Left ventricle myocardium superior (tissue), 1 donor: ENCODE results near the gene MRPL39. TPM values are rescaled to one million over a fixed set of nuclear protein-coding genes. Genes with fewer than 3 reads are reported as not detected.

Experiments used
- ATAC-seq: fragments of 200-7000 bp; cut with Tn5 transposase; one replicate; pipeline ENCODE4 v1.9.1; 2020; ENCODE audit warnings: mild to moderate bottlenecking, moderate library complexity
- DNase-seq: peaks from one replicate; pipeline ENCODE4 v3.0.0-alpha.2; 2020
- intact Hi-C: fragments of 100-400 bp; cut with micrococcal nuclease; formaldehyde crosslinking; loops from one replicate; pipeline ENCODE4 v1.11.0; 2022
- total RNA-seq: library from RNA; stranded (reverse); fragmentation: NEBNext Ultra II Directional; extraction: Animal tissue kit (Norgen Biotek cat#: 25700); gene quantifications from one replicate; pipeline ENCODE4 v1.2.1, GENCODE V29; 2021
- donor health status: DM: no; HTN: yes; CAD: no; lungs with severe emphysema.

MRPL39 gene
- total RNA-seq, 1 donor from 2014 or later = 61.3 TPM

GRCh38 chr21:25573409-25574206, 33.7 kb downstream of the MRPL39 start:
- intact Hi-C loops = no loop called here
- ATAC-seq (no peak), DNase-seq (no peak)

- intact Hi-C loops = no loop called here
- DNase-seq = no peak
- no peak for ATAC-seq
Observed at GRCh38 chr21:25572861-25573310, 34.4 kb downstream of the MRPL39 start.

- no peak for DNase-seq
- no peak for ATAC-seq
- intact Hi-C loops = no loop called here
Observed at GRCh38 chr21:25571726-25572121, 35.6 kb downstream of the MRPL39 start.

GRCh38 chr21:25569711-25570110, 37.6 kb downstream of the MRPL39 start:
- intact Hi-C loops = no loop called here
- no peak for DNase-seq

GRCh38 chr21:25569084-25569483, 38.2 kb downstream of the MRPL39 start:
- intact Hi-C loops = no loop called here
- no peak for ATAC-seq
- no peak for DNase-seq

More at GRCh38 chr21:25569711-25570110, 37.6 kb downstream of the MRPL39 start:
- no peak for ATAC-seq

- DNase-seq (peak; percentile 46), ATAC-seq (peak; percentile 66)
- intact Hi-C loops = no loop called here
Observed at GRCh38 chr21:25568246-25568645, 39.0 kb downstream of the MRPL39 start.

- ATAC-seq = no peak
Observed at GRCh38 chr21:25567472-25567871, 39.8 kb downstream of the MRPL39 start.

GRCh38 chr21:25566645-25567044, 40.6 kb downstream of the MRPL39 start:
- ATAC-seq (no peak), DNase-seq (no peak)
- intact Hi-C loops = no loop called here

More at GRCh38 chr21:25567472-25567871, 39.8 kb downstream of the MRPL39 start:
- intact Hi-C loops = no loop called here
- DNase-seq = no peak

GRCh38 chr21:25565272-25566211, 41.7 kb downstream of the MRPL39 start:
- intact Hi-C loops = no loop called here
- DNase-seq = no peak
- no peak for ATAC-seq

- ATAC-seq = no peak
- DNase-seq = no peak
- intact Hi-C loops = no loop called here
Observed at GRCh38 chr21:25564349-25564948, 42.8 kb downstream of the MRPL39 start.

GRCh38 chr21:25563361-25564116, 43.7 kb downstream of the MRPL39 start:
- intact Hi-C loops = no loop called here
- DNase-seq (no peak), ATAC-seq (no peak)

GRCh38 chr21:25562660-25563059, 44.6 kb downstream of the MRPL39 start:
- no peak for DNase-seq
- intact Hi-C loops = no loop called here
- ATAC-seq = no peak

- DNase-seq (peak; percentile 62), ATAC-seq (peak; percentile 82)
- intact Hi-C loops = no loop called here
Observed at GRCh38 chr21:25561668-25562641, 45.3 kb downstream of the MRPL39 start.

GRCh38 chr21:25560891-25561290, 46.4 kb downstream of the MRPL39 start:
- ATAC-seq = no peak
- no peak for DNase-seq
- intact Hi-C loops = no loop called here

GRCh38 chr21:25560271-25560685, 47.0 kb downstream of the MRPL39 start:
- intact Hi-C loops = no loop called here
- DNase-seq = no peak
- peak; percentile 19 for ATAC-seq

- intact Hi-C loops = no loop called here
- DNase-seq = no peak
- no peak for ATAC-seq
Observed at GRCh38 chr21:25559746-25560145, 47.5 kb downstream of the MRPL39 start.

- no peak for ATAC-seq
- intact Hi-C loops = no loop called here
- no peak for DNase-seq
Observed at GRCh38 chr21:25558123-25558522, 49.2 kb downstream of the MRPL39 start.

- ATAC-seq (no peak), DNase-seq (no peak)
- intact Hi-C loops = no loop called here
Observed at GRCh38 chr21:25557180-25557579, 50.1 kb downstream of the MRPL39 start.
